Endothelial cell of umbilical vein (primary cell): ENCODE data around the gene KCNH1. TPM values are rescaled to one million over a fixed set of nuclear protein-coding genes. Genes with fewer than 3 reads are reported as not detected.

Experiments used
- BruUV-seq: library from RNA; stranded (reverse); fragments of 400-500 nt; replicated peaks from 2 replicates; lab custom pipeline; 2021; lab: Mats Ljungman, UMichigan
- CTCF ChIA-PET: fragments of 300-600, 350-600 bp; sonication (Branson Sonifier 250); formaldehyde crosslinking; loops from one replicate; lab custom pipeline; 2021; ENCODE audit warnings: antibody characterized with exemption, inconsistent platforms; lab: Charles Lee
- POLR2A ChIA-PET: fragments of 300-600, 350-600 bp; sonication (Branson Sonifier 250); formaldehyde crosslinking; loops from one replicate; lab custom pipeline; 2021; ENCODE audit warnings: antibody characterized with exemption, inconsistent platforms; lab: Charles Lee
- DNase-seq: peaks from one replicate; pipeline ENCODE4 v3.0.0-alpha.2; 2011; ENCODE audit warnings: low read depth, low spot score
- FAIRE-seq: peaks from 2 replicates; lab custom pipeline; 2011; peaks lifted over from hg19 to GRCh38; lab: Jason Lieb, UNC
- H2AFZ ChIP-seq: 2 replicates; pipeline ENCODE4 v1.6.0; 2012; ENCODE audit warnings: low read depth, low read length, control low read depth, inconsistent platforms
- H3K27ac ChIP-seq: 2 replicates; pipeline ENCODE4 v1.5.1; 2011; ENCODE audit warnings: low read depth, mild to moderate bottlenecking, control low read depth, low read length, moderate library complexity; ENCODE audit not compliant: insufficient read depth
- H3K27me3 ChIP-seq, 2 experiments: 2 replicates each; pipeline versions ENCODE4 v1.6.0 to v1.6.1; 2011; ENCODE audit warnings: low read length in 2 of 2, mixed read lengths in 1 of 2; ENCODE audit not compliant: control insufficient read depth in 2 of 2, insufficient read depth in 2 of 2
- H3K36me3 ChIP-seq, 2 experiments: 2 replicates in 1 of 2; 3 replicates in 1 of 2; pipeline ENCODE4 v1.5.1; 2011; ENCODE audit warnings: low read length in 2 of 2, mild to moderate bottlenecking in 1 of 2, moderate library complexity in 1 of 2; ENCODE audit not compliant: control insufficient read depth in 2 of 2, insufficient read depth in 2 of 2; ENCODE audit errors: extremely low read depth in 1 of 2
- H3K4me1 ChIP-seq: 3 replicates; pipeline ENCODE4 v1.5.1; 2011; ENCODE audit warnings: mild to moderate bottlenecking, low read length; ENCODE audit not compliant: control insufficient read depth, insufficient read depth; ENCODE audit errors: extremely low read depth
- H3K4me2 ChIP-seq: 2 replicates; pipeline ENCODE4 v1.6.1; 2011; ENCODE audit warnings: low read length, control low read depth, mixed read lengths; ENCODE audit not compliant: insufficient read depth
- H3K4me3 ChIP-seq, 3 experiments: fragments of 200-600 bp in 1 of 3; sonication (generic), shearing (Covaris generic) in 1 of 3; replicated peaks in 1 of 3; 2 replicates each; pipeline ENCODE4 v1.5.1; 2011 to 2016; ENCODE audit warnings: control low read depth in 3 of 3, low read length in 3 of 3, mild to moderate bottlenecking in 2 of 3, inconsistent platforms in 1 of 3, low read depth in 1 of 3, moderate library complexity in 1 of 3; ENCODE audit not compliant: insufficient read depth in 1 of 3
- H3K79me2 ChIP-seq: 2 replicates; pipeline ENCODE4 v1.6.0; 2012; ENCODE audit warnings: low read length, inconsistent platforms; ENCODE audit not compliant: control insufficient read depth, insufficient read depth
- H3K9ac ChIP-seq: replicated peaks from 2 replicates; pipeline ENCODE3; 2011; ENCODE audit warnings: low read length, control low read depth; ENCODE audit not compliant: insufficient read depth; ENCODE audit errors: extremely low read depth
- H3K9me1 ChIP-seq: replicated peaks from 3 replicates; pipeline ENCODE4 v1.6.0; 2011; ENCODE audit warnings: mild to moderate bottlenecking, low read length; ENCODE audit not compliant: control insufficient read depth, insufficient read depth; ENCODE audit errors: extremely low read depth
- H3K9me3 ChIP-seq: replicated peaks from 2 replicates; pipeline ENCODE4 v1.5.1; 2012; ENCODE audit warnings: low read length, inconsistent platforms; ENCODE audit not compliant: control insufficient read depth, insufficient read depth
- H4K20me1 ChIP-seq: replicated peaks from 2 replicates; pipeline ENCODE3; 2011; ENCODE audit warnings: mild to moderate bottlenecking, low read length; ENCODE audit not compliant: control insufficient read depth, insufficient read depth; ENCODE audit errors: extremely low read depth
- CTCF ChIP-seq, 2 donors: IDR thresholded peaks; 1 replicate in 1 of 2; 2 replicates in 1 of 2; pipeline ENCODE4 v1.5.1; 2011; ENCODE audit warnings: low read length in 2 of 2, mild to moderate bottlenecking in 2 of 2, moderate library complexity in 2 of 2, control low read depth in 1 of 2, inconsistent platforms in 1 of 2, low read depth in 1 of 2; ENCODE audit not compliant: insufficient read depth in 1 of 2; ENCODE audit errors: extremely low read depth in 1 of 2
- EZH2 ChIP-seq: IDR thresholded peaks from 2 replicates; pipeline ENCODE4 v1.6.1; 2012; ENCODE audit warnings: borderline replicate concordance, low read depth, mild to moderate bottlenecking, moderate library complexity, low read length, inconsistent platforms; ENCODE audit not compliant: severe bottlenecking
- FOS ChIP-seq: IDR thresholded peaks from 2 replicates; pipeline ENCODE4 v1.6.1; 2011; ENCODE audit warnings: mild to moderate bottlenecking, low read length, moderate library complexity, borderline replicate concordance; ENCODE audit not compliant: insufficient read depth
- GATA2 ChIP-seq: IDR thresholded peaks from 2 replicates; pipeline ENCODE4 v1.7.0; 2011; ENCODE audit warnings: low read depth, mild to moderate bottlenecking, moderate library complexity, mixed read lengths, low read length; ENCODE audit not compliant: insufficient read length, insufficient read depth
- JUN ChIP-seq: IDR thresholded peaks from 2 replicates; pipeline ENCODE4 v1.6.1; 2011; ENCODE audit warnings: borderline replicate concordance, low read depth; ENCODE audit not compliant: insufficient read length, insufficient read depth
- MAX ChIP-seq: IDR thresholded peaks from 2 replicates; pipeline ENCODE4 v1.6.1; 2011; ENCODE audit not compliant: insufficient read depth, insufficient read length
- MYC ChIP-seq: IDR thresholded peaks from one replicate; pipeline ENCODE4 v1.6.1; 2011; ENCODE audit warnings: mild to moderate bottlenecking, low read depth, low read length
- POLR2A ChIP-seq: IDR thresholded peaks from 2 replicates; pipeline ENCODE4 v1.6.1; 2012; ENCODE audit warnings: low read depth, mild to moderate bottlenecking, control low read depth, low read length
- POLR2AphosphoS5 ChIP-seq: IDR thresholded peaks from 2 replicates; pipeline ENCODE4 v1.6.1; 2012; ENCODE audit warnings: low read depth, mild to moderate bottlenecking, control low read depth, low read length, moderate library complexity; ENCODE audit not compliant: insufficient read depth
- dilution Hi-C: fragments of 300-500 bp; cut with MboI; formaldehyde crosslinking; loops from one replicate; pipeline ENCODE4 v1.15.0; 2019; ENCODE audit warnings: low sequenced_read_pairs; ENCODE audit not compliant: extremely low pct_ligation_motif_present
- intact Hi-C: fragments of 100-400 bp; cut with micrococcal nuclease; formaldehyde crosslinking; loops from one replicate; pipeline ENCODE4 v1.10.0; 2022
- polyA plus RNA-seq, 4 experiments: library from polyadenylated mRNA; depleted of rRNA in 3 of 4; stranded (reverse) in 3 of 4; unstranded in 1 of 4; fragments of >200 nt; gene quantifications; 2 replicates each; pipeline versions ENCODE4 v1.2.1 to v1.2.3, GENCODE V29; 2011 to 2012; ENCODE audit warnings: missing spikeins in 1 of 4
- total RNA-seq: library from RNA; stranded (reverse); gene quantifications from 2 replicates; pipeline ENCODE4 v1.2.3, GENCODE V29; 2021

The KCNH1 gene
- total and polyA plus RNA-seq, 2 donors (not counting 3 experiments of a cell fraction or from before 2014, with no cell fraction given), result not detected

- Histone ChIP-seq H3K9me3 (peaks cover 5% of the 10 kb centered on the region), H3K9me1 (no peaks in the 10 kb centered on the region), H3K4me1 (no peaks in the 10 kb centered on the region), H3K4me3 (no peak overlapping the region), H3K79me2 (no peaks in the 10 kb centered on the region), H3K27ac (no peak overlapping the region), H3K36me3 (no peaks in the 10 kb centered on the region), H3K9ac (no peak overlapping the region), H3K4me2 (no peak overlapping the region), H2AFZ (no peak overlapping the region), H4K20me1 (no peaks in the 10 kb centered on the region), H3K27me3 (no peaks in the 10 kb centered on the region)
- intact Hi-C loops (no loop called here), dilution Hi-C loops (no loop called here)
- TF ChIP-seq POLR2AphosphoS5 (no peak), EZH2 (no peak), POLR2A (no peak)
- no peak for FAIRE-seq
- no TSS peak for BruUV-seq
- CTCF ChIA-PET, result no interaction called here
- no peak for DNase-seq
- POLR2A ChIA-PET, result no interaction called here
Measured at GRCh38 chr1:210697185-210697584, 436.8 kb downstream of the KCNH1 start.

- intact Hi-C loops, result no loop called here
- Histone ChIP-seq H3K4me2 (no peak overlapping the region), H3K36me3 (no peaks in the 10 kb centered on the region), H4K20me1 (no peaks in the 10 kb centered on the region), H3K27ac (no peak overlapping the region), H3K27me3 (no peaks in the 10 kb centered on the region), H3K4me3 (no peak overlapping the region), H3K9me1 (no peaks in the 10 kb centered on the region), H3K9me3 (peaks cover 5% of the 10 kb centered on the region), H2AFZ (no peak overlapping the region), H3K4me1 (no peaks in the 10 kb centered on the region), H3K9ac (no peak overlapping the region), H3K79me2 (no peaks in the 10 kb centered on the region)
- no TSS peak for BruUV-seq
- TF ChIP-seq MYC, result no peak
- TF ChIP-seq POLR2A, result no peak
- no peak for TF ChIP-seq JUN
- no peak for TF ChIP-seq CTCF (IDR thresholded peaks at IDR 0.05; ENCODE audit: extremely low read depth in 1 of 2, insufficient read depth in 1 of 2, low read depth in 1 of 2, low read length in 2 of 2)
- no peak for TF ChIP-seq POLR2AphosphoS5
- no peak for TF ChIP-seq EZH2
- TF ChIP-seq FOS, result no peak
- no peak for TF ChIP-seq MAX
- no peak for TF ChIP-seq GATA2
- POLR2A ChIA-PET, result no interaction called here
- DNase-seq (no peak), FAIRE-seq (no peak)
- CTCF ChIA-PET, result no interaction called here
- dilution Hi-C loops, result no loop called here
Measured at GRCh38 chr1:210696709-210697108, 437.2 kb downstream of the KCNH1 start.
